ENCODE measurements around the gene LRRTM2.

Gene LRRTM2

DNA sequence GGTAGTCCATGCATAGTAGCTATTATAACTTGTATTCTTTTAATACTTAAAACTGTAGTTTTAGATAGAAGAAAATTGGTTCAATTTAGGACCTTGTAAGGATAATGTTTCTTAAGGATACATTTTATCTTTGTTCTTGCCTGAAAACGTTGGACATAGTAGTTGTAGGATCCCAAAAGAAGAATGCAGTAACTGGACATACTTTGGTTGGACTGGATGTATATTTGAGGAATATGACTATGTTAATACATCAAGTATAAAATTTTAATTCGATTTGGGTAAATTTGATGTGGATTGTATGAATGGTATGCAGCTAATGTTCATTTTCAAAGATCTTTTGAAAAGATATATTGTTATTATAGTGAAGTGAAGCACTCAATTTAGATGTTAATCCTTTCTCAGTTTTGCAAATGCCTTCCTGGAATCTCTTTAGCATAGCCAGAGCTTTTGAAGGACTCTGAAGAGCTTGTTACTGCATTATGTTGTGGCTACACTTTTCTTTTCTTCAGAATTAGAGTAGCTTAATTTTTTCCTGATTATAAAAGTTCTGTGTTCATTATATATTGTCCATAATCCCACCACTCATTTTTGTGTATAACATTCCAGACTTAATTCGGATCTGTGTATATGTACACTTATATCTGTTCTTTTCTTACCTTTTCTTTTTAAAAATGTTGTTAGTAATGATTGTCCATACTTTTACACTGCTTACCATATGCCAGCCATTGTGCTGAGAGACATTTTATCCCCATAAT, 41.2 kb downstream of the LRRTM2 start:
- no peak for DNase-seq

DNA sequence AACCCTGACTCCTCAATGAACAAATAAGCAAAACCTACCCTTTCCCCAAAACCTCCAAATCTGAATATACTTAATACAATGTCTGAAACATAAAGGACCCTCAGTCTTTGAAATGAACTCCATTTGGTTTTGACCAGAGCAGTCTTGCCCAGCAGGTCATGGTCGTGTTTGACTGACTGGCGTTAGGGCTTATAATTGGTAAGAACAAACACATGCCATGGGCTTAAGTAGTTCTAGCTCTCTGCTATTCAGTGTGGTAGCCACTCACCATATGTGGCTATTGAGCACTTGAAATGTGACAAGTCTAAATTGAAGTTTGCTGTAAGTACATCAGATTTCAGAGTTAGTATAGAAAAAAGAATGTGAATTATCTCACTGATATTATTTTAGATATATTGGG, 42.1 kb downstream of the LRRTM2 start:
- DNase-seq, result no peak

- DNase-seq, result no peak
Measured at GRCh38 chr5:138832218-138832617, 42.9 kb downstream of the LRRTM2 start.

DNA sequence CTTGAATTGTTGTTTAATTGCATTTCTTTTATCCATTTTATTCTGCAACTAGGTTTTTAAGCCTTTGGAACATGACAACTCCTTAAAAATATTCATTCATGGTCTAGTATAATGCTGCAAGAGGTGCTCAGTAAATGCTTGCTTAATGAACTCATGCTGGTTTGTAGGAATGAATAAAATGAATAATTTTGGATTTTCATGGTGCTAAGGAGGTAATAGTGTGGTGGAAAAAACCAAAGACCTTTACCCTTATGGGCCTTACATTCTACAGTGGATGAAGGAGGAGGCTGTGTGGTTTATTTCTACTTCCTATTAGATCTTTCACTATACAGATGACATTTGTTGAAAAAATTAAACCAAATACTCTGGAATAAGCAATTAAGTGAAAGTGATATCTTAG, 43.4 kb downstream of the LRRTM2 start:
- no peak for DNase-seq

- no peak for DNase-seq
Measured at GRCh38 chr5:138829341-138829740, 45.8 kb downstream of the LRRTM2 start.

GRCh38 chr5:138828556-138828955, 46.6 kb downstream of the LRRTM2 start:
- DNase-seq, result no peak

- DNase-seq, result no peak
Measured at GRCh38 chr5:138824924-138825863, 49.9 kb downstream of the LRRTM2 start.

GRCh38 chr5:138824516-138824915, 50.6 kb downstream of the LRRTM2 start:
- no peak for DNase-seq

- no peak for DNase-seq
Measured at GRCh38 chr5:138820695-138821094, 54.4 kb downstream of the LRRTM2 start.

GRCh38 chr5:138819081-138819480, 56.1 kb downstream of the LRRTM2 start:
- no peak for DNase-seq
